ENCODE data around the gene TMEM200A.

The TMEM200A gene

GRCh38 chr6:130376936-130377335, 11.1 kb downstream of the TMEM200A start:
- no peak overlapping the region for H3K27ac ChIP-seq (ENCODE audit: low read depth, low read length)
- no peak overlapping the region for H3K9ac ChIP-seq (ENCODE audit: low read length)
- no peak overlapping the region for H3K14ac ChIP-seq (ENCODE audit: low read length)
- H4K91ac ChIP-seq (ENCODE audit: low read depth, low read length), result no peak overlapping the region
- H3K27me3 ChIP-seq (ENCODE audit: insufficient read depth, low read length), result no peaks in the 10 kb centered on the region
- no peak overlapping the region for H2BK120ac ChIP-seq (ENCODE audit: insufficient read depth, low read length, poor library complexity)
- no CpG with 5 or more reads among the region's 1 CpG for WGBS (ENCODE audit: extremely low coverage, insufficient coverage, insufficient read length)
- no peak overlapping the region for H4K8ac ChIP-seq (ENCODE audit: low read depth, low read length)
- H3K79me2 ChIP-seq (ENCODE audit: control insufficient read depth, insufficient read depth, low read length, poor library complexity), result no peaks in the 10 kb centered on the region
- H2BK12ac ChIP-seq (ENCODE audit: low read length), result no peak overlapping the region
- no peaks in the 10 kb centered on the region for H3K36me3 ChIP-seq (ENCODE audit: control insufficient read depth in 1 of 2, insufficient read depth in 2 of 2, low read length in 2 of 2)
- no peaks in the 10 kb centered on the region for H3K79me1 ChIP-seq (ENCODE audit: low read length)
- no peak overlapping the region for H3K18ac ChIP-seq (ENCODE audit: low read length)
- H3K4me2 ChIP-seq (ENCODE audit: low read length), result no peak overlapping the region
- no peak overlapping the region for H3K4me3 ChIP-seq (ENCODE audit: low read depth, low read length)
- no peak overlapping the region for H3K23ac ChIP-seq (ENCODE audit: low read length)
- no peak overlapping the region for H2AFZ ChIP-seq (ENCODE audit: insufficient read depth, low read length, poor library complexity)
- no peaks in the 10 kb centered on the region for H3K9me3 ChIP-seq (ENCODE audit: insufficient read depth, low read depth, low read length)
- no peak overlapping the region for H2AK5ac ChIP-seq (ENCODE audit: low read length)
- DNase-seq, result no peak
- no peak overlapping the region for H3K4ac ChIP-seq (ENCODE audit: low read depth, low read length)
- H2BK5ac ChIP-seq (ENCODE audit: low read depth, low read length, poor library complexity), result no peak overlapping the region
- no peak overlapping the region for H4K12ac ChIP-seq (ENCODE audit: low read depth, low read length)
- H3K4me1 ChIP-seq (ENCODE audit: control insufficient read depth in 1 of 2, insufficient read depth in 2 of 2, low read length in 2 of 2), result no peaks in the 10 kb centered on the region

DNA sequence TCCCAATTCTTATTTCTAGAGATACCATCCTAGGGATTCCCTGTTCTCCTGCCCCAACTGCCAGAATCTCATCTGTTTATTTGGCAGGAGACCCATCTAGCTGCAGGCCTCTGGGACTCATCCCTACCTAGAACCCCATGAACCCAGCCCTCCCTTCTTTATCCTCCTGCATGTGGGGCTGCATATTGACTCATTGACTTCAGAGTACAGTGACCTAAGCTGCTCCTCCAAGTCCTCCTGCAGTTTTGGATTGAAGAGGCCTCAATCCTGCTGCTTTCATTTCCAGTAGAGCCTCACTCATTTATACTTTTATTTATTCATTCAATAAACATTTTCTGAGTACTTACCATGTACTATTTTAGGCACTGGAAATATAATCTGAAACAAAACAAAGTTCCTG, 11.6 kb downstream of the TMEM200A start:
- Histone ChIP-seq H2AK5ac (ENCODE audit: low read length) (no peak overlapping the region), H3K4me2 (ENCODE audit: low read length) (no peak overlapping the region), H3K9ac (ENCODE audit: low read length) (no peak overlapping the region), H4K91ac (ENCODE audit: low read depth, low read length) (no peak overlapping the region), H3K14ac (ENCODE audit: low read length) (no peak overlapping the region), H3K4me1 (ENCODE audit: control insufficient read depth in 1 of 2, insufficient read depth in 2 of 2, low read length in 2 of 2) (no peaks in the 10 kb centered on the region), H3K79me2 (ENCODE audit: control insufficient read depth, insufficient read depth, low read length, poor library complexity) (no peaks in the 10 kb centered on the region), H3K9me3 (ENCODE audit: insufficient read depth, low read depth, low read length) (peaks cover 2% of the 10 kb centered on the region), H2AFZ (ENCODE audit: insufficient read depth, low read length, poor library complexity) (no peak overlapping the region), H3K27me3 (ENCODE audit: insufficient read depth, low read length) (no peaks in the 10 kb centered on the region), H3K18ac (ENCODE audit: low read length) (no peak overlapping the region), H2BK12ac (ENCODE audit: low read length) (no peak overlapping the region), H4K12ac (ENCODE audit: low read depth, low read length) (no peak overlapping the region), H3K23ac (ENCODE audit: low read length) (no peak overlapping the region), H3K27ac (ENCODE audit: low read depth, low read length) (no peak overlapping the region), H3K79me1 (ENCODE audit: low read length) (no peaks in the 10 kb centered on the region), H2BK5ac (ENCODE audit: low read depth, low read length, poor library complexity) (no peak overlapping the region), H3K4ac (ENCODE audit: low read depth, low read length) (no peak overlapping the region), H2BK120ac (ENCODE audit: insufficient read depth, low read length, poor library complexity) (no peak overlapping the region), H4K8ac (ENCODE audit: low read depth, low read length) (no peak overlapping the region), H3K36me3 (ENCODE audit: control insufficient read depth in 1 of 2, insufficient read depth in 2 of 2, low read length in 2 of 2) (no peaks in the 10 kb centered on the region), H3K4me3 (ENCODE audit: low read depth, low read length) (no peak overlapping the region)
- DNase-seq, result no peak

DNA sequence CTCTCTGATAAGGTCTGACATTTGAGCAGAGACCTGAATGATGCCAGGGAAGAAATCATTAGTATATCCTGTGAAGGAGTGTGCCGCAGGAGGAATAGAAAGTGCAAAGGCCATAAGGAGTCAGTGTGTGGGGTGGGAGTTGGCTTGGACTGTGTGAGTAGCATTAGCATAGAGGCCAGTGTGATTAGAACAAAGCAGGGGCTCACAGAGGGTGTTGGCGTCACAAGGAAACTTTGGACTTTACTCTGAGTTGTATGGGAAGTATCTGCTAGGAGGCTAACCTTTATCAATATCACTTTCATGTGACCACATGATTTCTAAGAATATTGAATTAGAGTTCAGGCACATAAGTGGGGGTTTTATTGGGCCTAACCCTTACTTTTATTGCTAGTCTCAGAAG, 12.1 kb downstream of the TMEM200A start:
- Histone ChIP-seq H4K8ac (ENCODE audit: low read depth, low read length) (no peak overlapping the region), H3K4me3 (ENCODE audit: low read depth, low read length) (no peak overlapping the region), H4K91ac (ENCODE audit: low read depth, low read length) (no peak overlapping the region), H2BK5ac (ENCODE audit: low read depth, low read length, poor library complexity) (no peak overlapping the region), H3K36me3 (ENCODE audit: control insufficient read depth in 1 of 2, insufficient read depth in 2 of 2, low read length in 2 of 2) (no peaks in the 10 kb centered on the region), H2BK120ac (ENCODE audit: insufficient read depth, low read length, poor library complexity) (no peak overlapping the region), H3K4ac (ENCODE audit: low read depth, low read length) (no peak overlapping the region), H3K79me1 (ENCODE audit: low read length) (no peaks in the 10 kb centered on the region), H3K14ac (ENCODE audit: low read length) (no peak overlapping the region), H2AK5ac (ENCODE audit: low read length) (no peak overlapping the region), H3K23ac (ENCODE audit: low read length) (no peak overlapping the region), H4K12ac (ENCODE audit: low read depth, low read length) (no peak overlapping the region), H3K9me3 (ENCODE audit: insufficient read depth, low read depth, low read length) (peaks cover 2% of the 10 kb centered on the region), H3K18ac (ENCODE audit: low read length) (no peak overlapping the region), H2BK12ac (ENCODE audit: low read length) (no peak overlapping the region), H3K4me1 (ENCODE audit: control insufficient read depth in 1 of 2, insufficient read depth in 2 of 2, low read length in 2 of 2) (no peaks in the 10 kb centered on the region), H2AFZ (ENCODE audit: insufficient read depth, low read length, poor library complexity) (no peak overlapping the region), H3K27me3 (ENCODE audit: insufficient read depth, low read length) (no peaks in the 10 kb centered on the region), H3K27ac (ENCODE audit: low read depth, low read length) (no peak overlapping the region), H3K4me2 (ENCODE audit: low read length) (no peak overlapping the region), H3K79me2 (ENCODE audit: control insufficient read depth, insufficient read depth, low read length, poor library complexity) (no peaks in the 10 kb centered on the region), H3K9ac (ENCODE audit: low read length) (no peak overlapping the region)
- DNase-seq, result no peak
- WGBS (ENCODE audit: extremely low coverage, insufficient coverage, insufficient read length), result no CpG with 5 or more reads among the region's 2 CpGs

DNA sequence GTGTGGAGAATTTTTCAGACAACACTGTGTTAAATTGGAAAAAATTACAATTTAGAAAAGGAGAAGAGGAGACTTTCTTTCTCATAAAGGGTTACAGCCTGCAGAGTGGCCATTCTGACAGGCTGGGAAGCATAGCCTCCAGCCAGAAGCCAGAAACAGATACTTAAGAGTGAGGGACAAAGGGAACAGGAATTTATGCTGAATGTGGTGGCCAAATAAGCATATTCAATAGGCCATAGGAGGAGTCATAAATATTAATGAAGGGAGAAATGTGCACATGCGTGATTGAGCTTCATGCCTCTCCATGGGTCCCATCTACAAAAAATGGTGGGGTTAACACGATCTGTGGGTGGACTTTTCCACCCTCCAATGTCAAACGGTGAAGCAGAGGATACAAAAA, 13.4 kb downstream of the TMEM200A start:
- H3K27me3 ChIP-seq (ENCODE audit: insufficient read depth, low read length), result no peaks in the 10 kb centered on the region
- no CpG with 5 or more reads among the region's 3 CpGs for WGBS (ENCODE audit: extremely low coverage, insufficient coverage, insufficient read length)
- no peak overlapping the region for H2BK5ac ChIP-seq (ENCODE audit: low read depth, low read length, poor library complexity)

DNA sequence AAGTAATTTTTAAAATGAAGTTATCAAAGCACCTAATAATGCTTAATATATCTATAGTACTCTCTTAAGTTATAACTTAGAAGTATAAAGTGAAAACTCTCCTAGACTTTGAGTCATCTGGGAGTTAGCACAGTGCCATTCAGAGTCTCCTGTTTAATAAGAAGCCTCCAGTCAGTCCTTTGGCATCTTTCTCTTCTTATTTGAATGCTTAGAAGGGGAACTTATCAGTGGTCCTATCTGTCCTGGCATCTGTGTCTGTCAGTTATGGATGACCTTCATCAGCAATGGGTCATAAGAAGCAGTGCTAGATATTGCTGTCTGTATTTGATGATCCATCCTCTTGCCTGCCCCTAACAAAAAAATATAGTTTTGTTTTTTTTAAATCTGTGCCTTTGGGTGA, 15.2 kb downstream of the TMEM200A start:
- Histone ChIP-seq H3K18ac (ENCODE audit: low read length) (no peak overlapping the region), H3K4ac (ENCODE audit: low read depth, low read length) (no peak overlapping the region), H3K4me2 (ENCODE audit: low read length) (no peak overlapping the region), H2AFZ (ENCODE audit: insufficient read depth, low read length, poor library complexity) (no peak overlapping the region), H4K91ac (ENCODE audit: low read depth, low read length) (no peak overlapping the region), H3K27me3 (ENCODE audit: insufficient read depth, low read length) (no peaks in the 10 kb centered on the region), H3K4me1 (ENCODE audit: control insufficient read depth in 1 of 2, insufficient read depth in 2 of 2, low read length in 2 of 2) (no peaks in the 10 kb centered on the region), H2BK5ac (ENCODE audit: low read depth, low read length, poor library complexity) (no peak overlapping the region), H3K9ac (ENCODE audit: low read length) (no peak overlapping the region), H3K14ac (ENCODE audit: low read length) (no peak overlapping the region), H3K4me3 (ENCODE audit: low read depth, low read length) (no peak overlapping the region), H4K12ac (ENCODE audit: low read depth, low read length) (no peak overlapping the region), H3K79me2 (ENCODE audit: control insufficient read depth, insufficient read depth, low read length, poor library complexity) (no peaks in the 10 kb centered on the region), H3K23ac (ENCODE audit: low read length) (no peak overlapping the region), H2AK5ac (ENCODE audit: low read length) (no peak overlapping the region), H3K9me3 (ENCODE audit: insufficient read depth, low read depth, low read length) (peaks cover 2% of the 10 kb centered on the region), H3K36me3 (ENCODE audit: control insufficient read depth in 1 of 2, insufficient read depth in 2 of 2, low read length in 2 of 2) (no peaks in the 10 kb centered on the region), H4K8ac (ENCODE audit: low read depth, low read length) (no peak overlapping the region), H2BK120ac (ENCODE audit: insufficient read depth, low read length, poor library complexity) (no peak overlapping the region), H3K27ac (ENCODE audit: low read depth, low read length) (no peak overlapping the region), H2BK12ac (ENCODE audit: low read length) (no peak overlapping the region), H3K79me1 (ENCODE audit: low read length) (no peaks in the 10 kb centered on the region)
- no peak for DNase-seq

More for the DNA sequence above, 13.4 kb downstream of the TMEM200A start:
- Histone ChIP-seq H3K4me3 (ENCODE audit: low read depth, low read length) (no peak overlapping the region), H3K9me3 (ENCODE audit: insufficient read depth, low read depth, low read length) (peaks cover 2% of the 10 kb centered on the region), H3K4ac (ENCODE audit: low read depth, low read length) (no peak overlapping the region), H3K27ac (ENCODE audit: low read depth, low read length) (no peak overlapping the region), H2AK5ac (ENCODE audit: low read length) (no peak overlapping the region), H2AFZ (ENCODE audit: insufficient read depth, low read length, poor library complexity) (no peak overlapping the region), H2BK12ac (ENCODE audit: low read length) (no peak overlapping the region), H3K18ac (ENCODE audit: low read length) (no peak overlapping the region), H3K36me3 (ENCODE audit: control insufficient read depth in 1 of 2, insufficient read depth in 2 of 2, low read length in 2 of 2) (no peaks in the 10 kb centered on the region), H3K4me2 (ENCODE audit: low read length) (no peak overlapping the region), H3K23ac (ENCODE audit: low read length) (no peak overlapping the region), H3K4me1 (ENCODE audit: control insufficient read depth in 1 of 2, insufficient read depth in 2 of 2, low read length in 2 of 2) (no peaks in the 10 kb centered on the region), H4K8ac (ENCODE audit: low read depth, low read length) (no peak overlapping the region), H3K9ac (ENCODE audit: low read length) (no peak overlapping the region), H2BK120ac (ENCODE audit: insufficient read depth, low read length, poor library complexity) (no peak overlapping the region), H3K79me1 (ENCODE audit: low read length) (no peaks in the 10 kb centered on the region), H3K79me2 (ENCODE audit: control insufficient read depth, insufficient read depth, low read length, poor library complexity) (no peaks in the 10 kb centered on the region), H4K91ac (ENCODE audit: low read depth, low read length) (no peak overlapping the region), H4K12ac (ENCODE audit: low read depth, low read length) (no peak overlapping the region), H3K14ac (ENCODE audit: low read length) (no peak overlapping the region)
- no peak for DNase-seq
